ENCODE measurements around the gene CPHXL2. TPM values are rescaled to one million over a fixed set of nuclear protein-coding genes. Genes with fewer than 3 reads are reported as not detected.

Gene CPHXL2
- total and polyA plus RNA-seq, 2 experiments from 2014 or later = not detected

GRCh38 chr16:75618780-75619179 is 58.0 kb downstream of the CPHXL2 start:
- H3K4me3 Mint-ChIP-seq = no peak overlapping the region
- peaks cover 1% of the 10 kb centered on the region for H3K27me3 Mint-ChIP-seq (ENCODE audit: insufficient read depth, low read depth, poor library complexity)
- peaks cover 4% of the 10 kb centered on the region for H3K4me1 Mint-ChIP-seq
- H3K79me2 ChIP-seq (replicated peaks; ENCODE audit: insufficient read depth) = peaks cover 10% of the 10 kb centered on the region; the same call in 1 of the 2 replicates
- H4K20me1 ChIP-seq (replicated peaks; ENCODE audit: insufficient read depth) = no peaks in the 10 kb centered on the region; the same call in none of the 2 replicates
- no peaks in the 10 kb centered on the region for H3K27me3 ChIP-seq (ENCODE audit: insufficient read depth)
- H3K9me2 ChIP-seq (ENCODE audit: insufficient read depth) = no peaks in the 10 kb centered on the region
- DNase-seq (ENCODE audit: low spot score) (no peak), ATAC-seq (no peak)
- H3K36me3 Mint-ChIP-seq (ENCODE audit: low read depth) = peaks cover 58% of the 10 kb centered on the region
- no peak overlapping the region for H3K27ac ChIP-seq (ENCODE audit: low read depth)
- H3K9me3 Mint-ChIP-seq = no peaks in the 10 kb centered on the region
- no peaks in the 10 kb centered on the region for H3F3A ChIP-seq (replicated peaks; ENCODE audit: low read depth)
- H3K4me2 ChIP-seq = no peak overlapping the region
- peaks cover 7% of the 10 kb centered on the region; the same call in 1 of the 2 replicates for H3K4me1 ChIP-seq (ENCODE audit: insufficient read depth)
- H3K4me3 ChIP-seq = no peak overlapping the region
- no peak overlapping the region for H3K27ac Mint-ChIP-seq
- no peak for TF ChIP-seq ZNF114 (CRISPR knock-in tag; IDR thresholded peaks at IDR 0.05)
- no peak for TF ChIP-seq ZNF462 (CRISPR knock-in tag; IDR thresholded peaks at IDR 0.05)
- no peak for TF ChIP-seq ZNF331 (CRISPR knock-in tag; IDR thresholded peaks at IDR 0.05; ENCODE audit: low read depth)
- no peak for TF ChIP-seq EZH2phosphoT487 (IDR thresholded peaks at IDR 0.05; ENCODE audit: unreplicated experiment)
- no peak for TF ChIP-seq REST (IDR thresholded peaks at IDR 0.05; ENCODE audit: unreplicated experiment)
- TF ChIP-seq POLR2AphosphoS5 (IDR thresholded peaks at IDR 0.05; ENCODE audit: low read depth) = no peak
- no peak for TF ChIP-seq EZH2 (IDR thresholded peaks at IDR 0.05; ENCODE audit: low read depth, unreplicated experiment)
- TF ChIP-seq CTCF (conservative IDR thresholded peaks at IDR 0.05; ENCODE audit: low read depth in 2 of 2) = no peak
- no peak for TF ChIP-seq STAT1 (IDR thresholded peaks at IDR 0.05; ENCODE audit: unreplicated experiment)
- TF ChIP-seq JUNB (IDR thresholded peaks at IDR 0.05; ENCODE audit: unreplicated experiment) = no peak
- no peak for TF ChIP-seq ETS1 (IDR thresholded peaks at IDR 0.05)
- TF ChIP-seq NANOG (IDR thresholded peaks at IDR 0.05; ENCODE audit: borderline replicate concordance) = no peak
- no peak for TF ChIP-seq CREB1 (CRISPR knock-in tag; IDR thresholded peaks at IDR 0.05; ENCODE audit: low read depth)
- peaks cover 21% of the 10 kb centered on the region for H3K36me3 ChIP-seq (ENCODE audit: insufficient read depth)
- no peak overlapping the region for H2AFZ ChIP-seq

Data from GM23338 (cell line).